K562 (cell line): ENCODE data around the gene MRAP2. TPM values are rescaled to one million over a fixed set of nuclear protein-coding genes. Genes with fewer than 3 reads are reported as not detected.

ENCODE experiments used
- ARID3B ChIP-seq: fragments of 250-450 bp; sonication (Bioruptor Pico); IDR thresholded peaks from 2 replicates; pipeline ENCODE4 v1.4.0; 2020; ENCODE audit warnings: borderline replicate concordance
- BRCA1 ChIP-seq, 2 experiments: fragments of 450-650 bp in 1 of 2; sonication (generic) in 1 of 2; formaldehyde crosslinking in 1 of 2; IDR thresholded peaks; 2 replicates each; pipeline versions ENCODE4 v1.5.0 to v1.6.1; 2017 to 2020; ENCODE audit warnings: mild to moderate bottlenecking in 1 of 2, missing genetic modification reagents in 1 of 2
- BRF2 ChIP-seq: IDR thresholded peaks from 3 replicates; pipeline ENCODE4 v1.6.1; 2011; ENCODE audit warnings: borderline replicate concordance, mild to moderate bottlenecking; ENCODE audit not compliant: insufficient read length, insufficient read depth
- CCAR2 ChIP-seq: fragments of 200-400 bp; formaldehyde crosslinking; IDR thresholded peaks from 2 replicates; pipeline ENCODE4 v1.6.1; 2017; ENCODE audit warnings: mild to moderate bottlenecking, low read depth, low read length
- CHCHD3 ChIP-seq: fragments of 250-450 bp; sonication (Bioruptor Pico); IDR thresholded peaks from 2 replicates; pipeline ENCODE4 v2.1.2; 2022; ENCODE audit warnings: mild to moderate bottlenecking
- CSDE1 ChIP-seq, 2 experiments: fragments of 450-650 bp; IDR thresholded peaks; 2 replicates each; pipeline ENCODE4 v1.6.1; 2016; ENCODE audit warnings: mild to moderate bottlenecking in 1 of 2
- ETV1 ChIP-seq: fragments of 450-650 bp; conservative IDR thresholded peaks from 2 replicates; pipeline ENCODE4 v1.6.1; 2016; ENCODE audit warnings: missing genetic modification characterization, control low read depth, low read depth, missing compliant biosample characterization
- FOXK1 ChIP-seq: sonication (generic); formaldehyde crosslinking; IDR thresholded peaks from 2 replicates; pipeline ENCODE4 v1.8.0; 2022; ENCODE audit warnings: missing genetic modification reagents, mild to moderate bottlenecking, borderline replicate concordance
- HMBOX1 ChIP-seq: sonication (generic); IDR thresholded peaks from 2 replicates; pipeline ENCODE4 v1.6.1; 2016
- L3MBTL2 ChIP-seq: fragments of 450-650 bp; IDR thresholded peaks from 2 replicates; pipeline ENCODE4 v1.6.1; 2016; ENCODE audit warnings: mild to moderate bottlenecking, moderate library complexity
- LARP7 ChIP-seq: fragments of 450-650 bp; IDR thresholded peaks from 2 replicates; pipeline ENCODE4 v1.6.1; 2016
- NCOA1 ChIP-seq: fragments of 450-650 bp; IDR thresholded peaks from 2 replicates; pipeline ENCODE4 v1.6.1; 2016; ENCODE audit warnings: low read depth
- NR2C1 ChIP-seq, 2 experiments: fragments of 450-650 bp; IDR thresholded peaks; 2 replicates each; pipeline ENCODE4 v1.6.1; 2017; ENCODE audit warnings: mild to moderate bottlenecking in 2 of 2, antibody characterized with exemption in 1 of 2, inconsistent platforms in 1 of 2, missing compliant biosample characterization in 1 of 2, missing genetic modification characterization in 1 of 2
- POLR2AphosphoS5 ChIP-seq: IDR thresholded peaks from 2 replicates; pipeline ENCODE4 v1.6.1; 2011; ENCODE audit warnings: mild to moderate bottlenecking, low read depth, low read length, moderate library complexity; ENCODE audit not compliant: control insufficient read depth, insufficient read depth
- RB1 ChIP-seq: fragments of 450-650 bp; IDR thresholded peaks from 2 replicates; pipeline ENCODE4 v1.6.1; 2017; ENCODE audit warnings: low read depth, mild to moderate bottlenecking
- RBM39 ChIP-seq: fragments of 200-400 bp; formaldehyde crosslinking; optimal IDR thresholded peaks from 2 replicates; pipeline ENCODE3; 2018; ENCODE audit warnings: low read depth, low read length
- SMARCB1 ChIP-seq: IDR thresholded peaks from 2 replicates; pipeline ENCODE4 v1.6.1; 2011; ENCODE audit warnings: improper control_type of control experiment, low read depth; ENCODE audit not compliant: insufficient read length
- TAF15 ChIP-seq: fragments of 200-400 bp; formaldehyde crosslinking; IDR thresholded peaks from 2 replicates; pipeline ENCODE4 v1.6.1; 2017; ENCODE audit warnings: mild to moderate bottlenecking, low read depth, low read length, moderate library complexity
- TCF7L2 ChIP-seq: fragments of 150-350 bp; IDR thresholded peaks from 2 replicates; pipeline ENCODE4 v1.6.1; 2016; ENCODE audit warnings: low read depth, mild to moderate bottlenecking, low read length, moderate library complexity
- TFE3 ChIP-seq: fragments of 450-650 bp; formaldehyde crosslinking; IDR thresholded peaks from 2 replicates; pipeline ENCODE4 v1.4.0; 2020; ENCODE audit warnings: mild to moderate bottlenecking, mixed read lengths
- ZNF384 ChIP-seq: IDR thresholded peaks from 2 replicates; pipeline ENCODE4 v1.6.1; 2012; ENCODE audit warnings: low read depth, low read length, improper control_type of control experiment
- ZNF395 ChIP-seq: fragments of 200-800 bp; sonication (Bioruptor generic); IDR thresholded peaks from 2 replicates; pipeline ENCODE4 v1.6.1; 2017; ENCODE audit warnings: missing genetic modification characterization, missing compliant biosample characterization
- ZNF644 ChIP-seq: fragments of 200-800 bp; sonication (Bioruptor generic); IDR thresholded peaks from 2 replicates; pipeline ENCODE4 v1.6.1; 2016; ENCODE audit warnings: low read depth, missing genetic modification characterization, missing compliant biosample characterization
- ZNF707 ChIP-seq: fragments of 250-450 bp; sonication (Bioruptor Pico); conservative IDR thresholded peaks from 2 replicates; pipeline ENCODE4 v1.8.0; 2022; ENCODE audit warnings: inconsistent platforms, mild to moderate bottlenecking, moderate library complexity
- polyA plus RNA-seq, 8 experiments: library from polyadenylated mRNA; depleted of rRNA in 4 of 8; stranded (reverse) in 5 of 8; unstranded in 3 of 8; fragments of >200 nt; fragmentation: Nextera tagmentation in 2 of 8; fragmentation: Illumina TruSeq in 1 of 8; extraction: Ambion mirVana in 2 of 8; extraction: Trizol in 1 of 8; gene quantifications; 2 replicates each; pipeline versions ENCODE4 v1.2.1 to v1.2.3, GENCODE V29; 2011 to 2014; ENCODE audit warnings: inconsistent platforms in 1 of 8, missing spikeins in 1 of 8
- total RNA-seq, 7 experiments: library from RNA; depleted of rRNA in 6 of 7; stranded (reverse); fragments of >200 nt in 6 of 7; fragmentation: Illumina TruSeq in 2 of 7; extraction: Trizol in 2 of 7; gene quantifications; 2 replicates each; pipeline versions ENCODE4 v1.2.1 to v1.2.3, GENCODE V29; 2011 to 2021; ENCODE audit warnings: low replicate concordance in 1 of 7

MRAP2 gene
- total and polyA plus RNA-seq, 9 of the 15 experiments (the other 6 are each of a cell fraction or from before 2014, with no cell fraction given): 5.9 to 38.9 (median 9.3) TPM

- no peak; the same call in 1 of the 2 replicates for TF ChIP-seq POLR2AphosphoS5
- no peak for TF ChIP-seq ZNF707 (CRISPR knock-in tag)
- no peak for TF ChIP-seq BRF2
- no peak for TF ChIP-seq NCOA1
- TF ChIP-seq L3MBTL2: peak; percentile 48
- TF ChIP-seq ZNF395: no peak
- TF ChIP-seq CHCHD3: no peak
- no peak for TF ChIP-seq ARID3B (CRISPR knock-in tag)
- no peak for TF ChIP-seq TCF7L2
- no peak for TF ChIP-seq RB1
- no peak for TF ChIP-seq ETV1
- no peak for TF ChIP-seq TAF15
- TF ChIP-seq ZNF644 (tag): no peak
- peak; percentile 50; the same call in 1 of the 2 replicates for TF ChIP-seq HMBOX1
- no peak for TF ChIP-seq FOXK1 (CRISPR knock-in tag)
- no peak for TF ChIP-seq NR2C1 (IDR thresholded peaks at IDR 0.05)
- TF ChIP-seq NR2C1 (tag; IDR thresholded peaks at IDR 0.05): no peak
- no peak for TF ChIP-seq ZNF384
- TF ChIP-seq CSDE1 (IDR thresholded peaks at IDR 0.05): no peak
- no peak for TF ChIP-seq RBM39
- TF ChIP-seq BRCA1 (IDR thresholded peaks at IDR 0.05): no peak
- TF ChIP-seq BRCA1 (CRISPR knock-in tag; IDR thresholded peaks at IDR 0.05): no peak
- no peak for TF ChIP-seq CCAR2
- TF ChIP-seq SMARCB1: no peak
- TF ChIP-seq TFE3 (CRISPR knock-in tag): no peak
- no peak for TF ChIP-seq LARP7
Observed at GRCh38 chr6:84050408-84050807, 16.8 kb downstream of the MRAP2 start (continued).
